Suprapubic skin (tissue), 4 donors: ENCODE results near the gene IRF9.

Experiments
- EP300 ChIP-seq: sonication (generic); formaldehyde crosslinking; IDR thresholded peaks from one replicate; pipeline ENCODE4 v1.6.1; 2017; ENCODE audit warnings: antibody characterized with exemption
- POLR2A ChIP-seq, 2 donors: fragments of 450-650 bp; IDR thresholded peaks; one replicate each; pipeline ENCODE4 v1.6.1; 2017; ENCODE audit warnings: antibody characterized with exemption in 2 of 2, mild to moderate bottlenecking in 2 of 2, moderate library complexity in 2 of 2
- POLR2AphosphoS5 ChIP-seq, 3 donors: sonication (generic); formaldehyde crosslinking; IDR thresholded peaks; one replicate each; pipeline ENCODE4 v1.6.1; 2017; ENCODE audit warnings: antibody characterized with exemption in 3 of 3
- TF ChIP-seq, protein P1 (sequence below), 2 donors: fragments of 200-600 bp in 1 of 2; fragments of 450-650 bp in 1 of 2; sonication (generic) in 1 of 2; IDR thresholded peaks; one replicate each; pipeline ENCODE4 v1.5.1; 2016 to 2019; ENCODE audit warnings: antibody characterized with exemption in 2 of 2, mild to moderate bottlenecking in 1 of 2, moderate library complexity in 1 of 2

DNA sequence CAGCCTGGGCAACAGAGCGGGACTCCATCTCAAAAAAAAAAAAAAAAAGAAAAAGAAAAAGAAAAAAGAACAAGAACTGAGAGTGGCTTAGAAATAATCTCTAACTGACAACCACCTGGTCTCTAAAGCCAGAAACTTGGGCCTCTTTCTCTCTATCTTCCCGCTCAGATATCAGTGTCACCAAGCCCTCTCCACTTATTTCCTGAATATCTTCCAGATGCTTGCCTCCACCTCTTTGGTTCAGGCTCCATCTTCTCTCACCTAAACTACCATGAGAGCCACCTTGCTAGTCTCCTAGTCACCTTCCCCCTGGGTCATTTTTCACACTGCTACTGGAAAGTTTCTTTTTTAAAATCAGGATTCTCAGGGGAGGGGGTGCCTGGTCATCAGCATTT, 36.0 kb downstream of the IRF9 start:
- TF ChIP-seq, protein P1, sequence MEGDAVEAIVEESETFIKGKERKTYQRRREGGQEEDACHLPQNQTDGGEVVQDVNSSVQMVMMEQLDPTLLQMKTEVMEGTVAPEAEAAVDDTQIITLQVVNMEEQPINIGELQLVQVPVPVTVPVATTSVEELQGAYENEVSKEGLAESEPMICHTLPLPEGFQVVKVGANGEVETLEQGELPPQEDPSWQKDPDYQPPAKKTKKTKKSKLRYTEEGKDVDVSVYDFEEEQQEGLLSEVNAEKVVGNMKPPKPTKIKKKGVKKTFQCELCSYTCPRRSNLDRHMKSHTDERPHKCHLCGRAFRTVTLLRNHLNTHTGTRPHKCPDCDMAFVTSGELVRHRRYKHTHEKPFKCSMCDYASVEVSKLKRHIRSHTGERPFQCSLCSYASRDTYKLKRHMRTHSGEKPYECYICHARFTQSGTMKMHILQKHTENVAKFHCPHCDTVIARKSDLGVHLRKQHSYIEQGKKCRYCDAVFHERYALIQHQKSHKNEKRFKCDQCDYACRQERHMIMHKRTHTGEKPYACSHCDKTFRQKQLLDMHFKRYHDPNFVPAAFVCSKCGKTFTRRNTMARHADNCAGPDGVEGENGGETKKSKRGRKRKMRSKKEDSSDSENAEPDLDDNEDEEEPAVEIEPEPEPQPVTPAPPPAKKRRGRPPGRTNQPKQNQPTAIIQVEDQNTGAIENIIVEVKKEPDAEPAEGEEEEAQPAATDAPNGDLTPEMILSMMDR (IDR thresholded peaks at IDR 0.05): no peak
- no peak for TF ChIP-seq EP300
- no peak for TF ChIP-seq POLR2AphosphoS5 (IDR thresholded peaks at IDR 0.05)
- TF ChIP-seq POLR2A (IDR thresholded peaks at IDR 0.05): no peak
